ENCODE results near the gene FBXO39. TPM values are rescaled to one million over a fixed set of nuclear protein-coding genes. Genes with fewer than 3 reads are reported as not detected.

Gene FBXO39
- total RNA-seq, 1 experiment from 2014 or later: not detected

- H3K4me1 ChIP-seq (ENCODE audit: control insufficient read depth in 1 of 2, insufficient read depth in 2 of 2, low read length in 2 of 2): no peaks in the 10 kb centered on the region
- no peak for ATAC-seq
- ChIA-PET RAD21 (ENCODE audit: low non-redundant PET in 1 of 2, low total read pairs in 2 of 2, uncharacterized antibody in 2 of 2, unreplicated experiment in 2 of 2) (interaction anchor here in 1 of 2 experiments (0.6 kb wide), 1 partner anchor 141 kb away, joined by 3 read pairs; no protein-coding TSS in a partner anchor), CTCF (no interaction called here), POLR2A (no interaction called here)
- H3K27ac ChIP-seq (ENCODE audit: low read depth, low read length): no peak overlapping the region
- H4K20me1 ChIP-seq (ENCODE audit: insufficient read depth): no peaks in the 10 kb centered on the region
- no peaks in the 10 kb centered on the region for H3K27me3 ChIP-seq (ENCODE audit: insufficient read depth, low read length)
- no peak overlapping the region for H2AFZ ChIP-seq (ENCODE audit: low read depth, low read length, poor library complexity, severe bottlenecking)
- intact Hi-C loops (cut with micrococcal nuclease): no loop called here
- no TSS peak for BruUV-seq (replicated peaks)
- H3K36me3 ChIP-seq (ENCODE audit: control insufficient read depth in 1 of 2, insufficient read depth in 2 of 2, low read length in 2 of 2): no peaks in the 10 kb centered on the region
- no peaks in the 10 kb centered on the region for H3K9me2 ChIP-seq (ENCODE audit: insufficient read depth)
- no peak overlapping the region for H3K4me3 ChIP-seq (replicated peaks in 1 of 2; ENCODE audit: low read depth in 1 of 2, low read length in 2 of 2)
- H3K9ac ChIP-seq (ENCODE audit: low read length): no peak overlapping the region
- no peak overlapping the region for H3K4me2 ChIP-seq (ENCODE audit: low read length)
- no peaks in the 10 kb centered on the region; the same call in 1 of the 2 replicates for H3K79me2 ChIP-seq (ENCODE audit: insufficient read depth, low read length)
- no peaks in the 10 kb centered on the region for H3K9me3 ChIP-seq (ENCODE audit: control insufficient read depth in 1 of 2, insufficient read depth in 1 of 2, low read depth in 1 of 2, low read length in 2 of 2)
- TF ChIP-seq ZBTB33 (IDR thresholded peaks at IDR 0.05; ENCODE audit: extremely low read depth, insufficient replicate concordance, low read length): no peak
- no peak for TF ChIP-seq ATF3 (IDR thresholded peaks at IDR 0.05)
- TF ChIP-seq POLR2AphosphoS5 (IDR thresholded peaks at IDR 0.05; ENCODE audit: low read depth, low read length): no peak
- TF ChIP-seq CTCF (IDR thresholded peaks at IDR 0.05 in 2 of 3, conservative IDR thresholded peaks at IDR 0.05 in 1 of 3; ENCODE audit: borderline replicate concordance in 1 of 3, insufficient read depth in 1 of 3, low read depth in 2 of 3, low read length in 2 of 3): no peak
- no peak for TF ChIP-seq POLR2A (IDR thresholded peaks at IDR 0.05; ENCODE audit: borderline replicate concordance, extremely low read depth, insufficient read depth, insufficient read length)
- no peak for TF ChIP-seq SRF (IDR thresholded peaks at IDR 0.05; ENCODE audit: low read depth)
- no peak for TF ChIP-seq CBX3 (IDR thresholded peaks at IDR 0.05; ENCODE audit: low read depth)
- no peak for TF ChIP-seq RAD21 (IDR thresholded peaks at IDR 0.05; ENCODE audit: low read depth)
- TF ChIP-seq REST (IDR thresholded peaks at IDR 0.05; ENCODE audit: low read depth): no peak
- TF ChIP-seq ZFX (IDR thresholded peaks at IDR 0.05): no peak
- no peak for TF ChIP-seq SIN3A (IDR thresholded peaks at IDR 0.05; ENCODE audit: low read depth)
- no peak for TF ChIP-seq MAX (IDR thresholded peaks at IDR 0.05)
- no peak for TF ChIP-seq EZH2phosphoT487 (IDR thresholded peaks at IDR 0.05; ENCODE audit: borderline replicate concordance)
- no peak for TF ChIP-seq EGR1 (IDR thresholded peaks at IDR 0.05; ENCODE audit: low read depth)
- TF ChIP-seq CEBPB (IDR thresholded peaks at IDR 0.05; ENCODE audit: low read depth): no peak
- no peak for TF ChIP-seq ELF1 (IDR thresholded peaks at IDR 0.05; ENCODE audit: borderline replicate concordance, low read depth)
- TF ChIP-seq ZNF274 (IDR thresholded peaks at IDR 0.05; ENCODE audit: low read depth, low read length): no peak
- no peak for DNase-seq (ENCODE audit: low read depth, low spot score)
Observed at GRCh38 chr17:6811510-6811909, 35.5 kb downstream of the FBXO39 start.
